Natural killer cell (primary cell): ENCODE results near the gene DCXR. TPM values are rescaled to one million over a fixed set of nuclear protein-coding genes. Genes with fewer than 3 reads are reported as not detected.

Experiments
- ATAC-seq, 3 donors: fragments of 150-1000 bp in 2 of 3; fragments of 200-7000 bp in 1 of 3; cut with Tn5 transposase; 1 replicate in 1 of 3; 2 replicates in 2 of 3; pipeline ENCODE4 v1.10.0; 2021; ENCODE audit warnings: mild to moderate bottlenecking in 2 of 3, moderate library complexity in 2 of 3
- DNase-seq, 2 donors: peaks; one replicate each; pipeline versions ENCODE4 v3.0.0 to v3.0.0-alpha.2; 2013 to 2021; ENCODE audit warnings: mixed read lengths in 1 of 2
- H3K27ac ChIP-seq: one replicate; pipeline ENCODE4 v1.5.1; 2013; ENCODE audit warnings: mild to moderate bottlenecking, low read length
- H3K27me3 ChIP-seq: one replicate; pipeline ENCODE4 v1.6.1; 2013; ENCODE audit warnings: low read length; ENCODE audit not compliant: control insufficient read depth, insufficient read depth
- H3K36me3 ChIP-seq: one replicate; pipeline ENCODE4 v1.6.1; 2013; ENCODE audit warnings: low read length; ENCODE audit not compliant: control insufficient read depth, insufficient read depth
- H3K4me1 ChIP-seq: one replicate; pipeline ENCODE4 v1.6.1; 2013; ENCODE audit warnings: low read length; ENCODE audit not compliant: control insufficient read depth, insufficient read depth
- H3K4me3 ChIP-seq: one replicate; pipeline ENCODE4 v1.5.1; 2013; ENCODE audit warnings: low read length
- H3K9me3 ChIP-seq: one replicate; pipeline ENCODE4 v1.6.1; 2013; ENCODE audit warnings: low read length; ENCODE audit not compliant: control insufficient read depth, insufficient read depth
- H3K27ac Mint-ChIP-seq, 2 donors: one replicate each; pipeline ENCODE4 v1.8.0; 2022; ENCODE audit warnings: mild to moderate bottlenecking in 2 of 2, mixed read lengths in 2 of 2, moderate library complexity in 1 of 2
- H3K27me3 Mint-ChIP-seq, 2 donors: one replicate each; pipeline ENCODE4 v1.8.0; 2022; ENCODE audit warnings: low read depth in 2 of 2, mixed read lengths in 2 of 2
- H3K36me3 Mint-ChIP-seq: one replicate; pipeline ENCODE4 v1.8.0; 2022; ENCODE audit warnings: mixed read lengths
- H3K4me1 Mint-ChIP-seq, 2 donors: one replicate each; pipeline ENCODE4 v1.8.0; 2022; ENCODE audit warnings: mixed read lengths in 2 of 2
- H3K4me3 Mint-ChIP-seq: one replicate; pipeline ENCODE4 v1.8.0; 2022; ENCODE audit warnings: mild to moderate bottlenecking, moderate library complexity, mixed read lengths
- H3K9me3 Mint-ChIP-seq, 2 donors: one replicate each; pipeline ENCODE4 v1.8.0; 2022; ENCODE audit warnings: mixed read lengths in 2 of 2
- CTCF ChIP-seq: fragments of 200-600 bp; IDR thresholded peaks from one replicate; pipeline ENCODE4 v1.8.0; 2022; ENCODE audit warnings: antibody characterized with exemption
- WGBS: methylation state at CpG from one replicate; pipeline ENCODE4 v1.1.7; 2013; ENCODE audit warnings: missing lambda C conversion rate; ENCODE audit not compliant: insufficient coverage; 5-methylcytosine and 5-hydroxymethylcytosine counted together
- intact Hi-C: fragments of 100-400 bp; cut with micrococcal nuclease; formaldehyde crosslinking; loops from one replicate; pipeline ENCODE4 v1.14.2; 2022
- total RNA-seq, 4 donors: library from RNA; stranded (reverse); fragments of 120-200 nt in 1 of 4; gene quantifications; one replicate each; pipeline versions ENCODE4 v1.2.3 to v1.2.4, GENCODE V29; 2013 to 2022

Gene DCXR
- total RNA-seq, 3 donors from 2014 or later (not counting 1 experiment from before 2014, with no cell fraction given): 93.9 to 171 (median 145) TPM

GRCh38 chr17:82005701-82006348 is 31.7 kb downstream of the DCXR start:
- no peaks in the 10 kb centered on the region for H3K27me3 Mint-ChIP-seq
- H3K9me3 ChIP-seq: no peaks in the 10 kb centered on the region
- TF ChIP-seq CTCF: no peak
- 95% methylated on average over 30 of the region's 30 CpGs for WGBS
- no peak overlapping the region for H3K4me3 ChIP-seq
- no peak for DNase-seq
- H3K36me3 Mint-ChIP-seq: no peaks in the 10 kb centered on the region
- intact Hi-C loops: no loop called here
- no peaks in the 10 kb centered on the region for H3K4me1 Mint-ChIP-seq
- no peaks in the 10 kb centered on the region for H3K27me3 ChIP-seq
- no peak overlapping the region for H3K27ac Mint-ChIP-seq
- H3K36me3 ChIP-seq: no peaks in the 10 kb centered on the region
- H3K4me1 ChIP-seq: no peaks in the 10 kb centered on the region
- no peak overlapping the region for H3K4me3 Mint-ChIP-seq
- ATAC-seq: no peak
- no peak overlapping the region for H3K27ac ChIP-seq
- H3K9me3 Mint-ChIP-seq: no peaks in the 10 kb centered on the region

GRCh38 chr17:82004517-82005455 is 32.7 kb downstream of the DCXR start:
- Histone ChIP-seq H3K36me3 (no peaks in the 10 kb centered on the region), H3K4me1 (no peaks in the 10 kb centered on the region), H3K9me3 (no peaks in the 10 kb centered on the region), H3K4me3 (no peak overlapping the region), H3K27me3 (no peaks in the 10 kb centered on the region), H3K27ac (no peak overlapping the region)
- Mint-ChIP-seq H3K27me3 (no peaks in the 10 kb centered on the region), H3K27ac (no peak overlapping the region), H3K4me1 (no peaks in the 10 kb centered on the region), H3K36me3 (no peaks in the 10 kb centered on the region), H3K4me3 (no peak overlapping the region), H3K9me3 (no peaks in the 10 kb centered on the region)
- ATAC-seq (no peak), DNase-seq (no peak)
- no peak for TF ChIP-seq CTCF
- intact Hi-C loops: no loop called here
- WGBS: 85% methylated on average over 41 of the region's 41 CpGs

- Histone ChIP-seq H3K4me3 (no peak overlapping the region), H3K4me1 (no peaks in the 10 kb centered on the region), H3K9me3 (no peaks in the 10 kb centered on the region), H3K27me3 (no peaks in the 10 kb centered on the region), H3K27ac (no peak overlapping the region), H3K36me3 (no peaks in the 10 kb centered on the region)
- Mint-ChIP-seq H3K4me1 (no peaks in the 10 kb centered on the region), H3K4me3 (no peak overlapping the region), H3K9me3 (no peaks in the 10 kb centered on the region), H3K36me3 (no peaks in the 10 kb centered on the region), H3K27ac (no peak overlapping the region), H3K27me3 (no peaks in the 10 kb centered on the region)
- intact Hi-C loops: no loop called here
- 95% methylated on average over 53 of the region's 53 CpGs for WGBS
- no peak for TF ChIP-seq CTCF
- no peak for ATAC-seq
- DNase-seq: no peak
Measured at GRCh38 chr17:82003411-82004381, 33.8 kb downstream of the DCXR start.
